HCT116 (cell line): ENCODE measurements around the gene COG2. TPM values are rescaled to one million over a fixed set of nuclear protein-coding genes. Genes with fewer than 3 reads are reported as not detected.

ENCODE experiments used
- ATAC-seq: fragments of 200-7000 bp; cut with Tn5 transposase; 2 replicates; pipeline ENCODE4 v1.9.1; 2020; ENCODE audit warnings: mild to moderate bottlenecking, moderate library complexity
- BruUV-seq: library from RNA; stranded (reverse); fragments of 400-500 nt; replicated peaks from 2 replicates; lab custom pipeline; 2021; lab: Mats Ljungman, UMichigan
- CTCF ChIA-PET: fragments of 300-600 bp; sonication (Branson Sonifier 250); formaldehyde crosslinking; loops from one replicate; lab custom pipeline; 2021; ENCODE audit warnings: antibody characterized with exemption; lab: Charles Lee
- POLR2A ChIA-PET: fragments of 300-600, 350-600 bp; sonication (Branson Sonifier 250); formaldehyde crosslinking; loops from one replicate; lab custom pipeline; 2021; ENCODE audit warnings: antibody characterized with exemption; lab: Charles Lee
- RAD21 ChIA-PET, 2 experiments: fragments of 300-600 bp; sonication (Branson Sonifier 250); formaldehyde crosslinking; loops; one replicate each; lab custom pipeline; 2023; ENCODE audit warnings: low total read pairs in 2 of 2; ENCODE audit not compliant: uncharacterized antibody in 2 of 2, unreplicated experiment in 2 of 2, low non-redundant PET in 1 of 2; lab: Charles Lee
- DNase-seq: peaks from one replicate; pipeline ENCODE4 v3.0.0-alpha.2; 2010; ENCODE audit warnings: low read depth, low spot score
- H2AFZ ChIP-seq: fragments of 200-600 bp; shearing (Covaris generic), sonication (generic); 2 replicates; pipeline ENCODE4 v1.6.1; 2017; ENCODE audit warnings: low read depth, mixed run types, mixed read lengths, antibody characterized with exemption, low read length; ENCODE audit not compliant: poor library complexity, severe bottlenecking
- H3K27ac ChIP-seq: 2 replicates; pipeline ENCODE4 v1.5.1; 2012; ENCODE audit warnings: low read depth, low read length
- H3K27me3 ChIP-seq: fragments of 200-600 bp; sonication (generic); 2 replicates; pipeline ENCODE4 v1.6.1; 2016; ENCODE audit warnings: mixed run types, low read length, mixed read lengths; ENCODE audit not compliant: insufficient read depth
- H3K36me3 ChIP-seq, 2 experiments: fragments of 200-500 bp in 1 of 2; fragments of 200-600 bp in 1 of 2; sonication (Bioruptor generic) in 1 of 2; sonication (generic) in 1 of 2; 2 replicates each; pipeline versions ENCODE4 v1.5.1 to v1.6.1; 2014 to 2016; ENCODE audit warnings: low read length in 2 of 2, inconsistent platforms in 1 of 2, mixed read lengths in 1 of 2, mixed run types in 1 of 2; ENCODE audit not compliant: insufficient read depth in 2 of 2, control insufficient read depth in 1 of 2
- H3K4me1 ChIP-seq, 2 experiments: fragments of 200-600 bp in 1 of 2; sonication (generic) in 1 of 2; 2 replicates each; pipeline versions ENCODE4 v1.5.1 to v1.6.1; 2012 to 2017; ENCODE audit warnings: low read length in 2 of 2, inconsistent platforms in 1 of 2, mild to moderate bottlenecking in 1 of 2, mixed read lengths in 1 of 2, mixed run types in 1 of 2, moderate library complexity in 1 of 2; ENCODE audit not compliant: insufficient read depth in 2 of 2, control insufficient read depth in 1 of 2
- H3K4me2 ChIP-seq: fragments of 200-600 bp; sonication (generic); 2 replicates; pipeline ENCODE4 v1.6.1; 2017; ENCODE audit warnings: mixed run types, low read length, mixed read lengths
- H3K4me3 ChIP-seq, 2 experiments: fragments of 200-600 bp in 1 of 2; sonication (generic) in 1 of 2; replicated peaks in 1 of 2; 2 replicates each; pipeline ENCODE4 v1.5.1; 2011 to 2016; ENCODE audit warnings: low read length in 2 of 2, control low read depth in 1 of 2, low read depth in 1 of 2, mild to moderate bottlenecking in 1 of 2, mixed read lengths in 1 of 2, mixed run types in 1 of 2
- H3K79me2 ChIP-seq: fragments of 200-600 bp; sonication (generic); 2 replicates; pipeline ENCODE4 v1.6.1; 2017; ENCODE audit warnings: mild to moderate bottlenecking, mixed run types, low read length, moderate library complexity, mixed read lengths; ENCODE audit not compliant: insufficient read depth
- H3K9ac ChIP-seq: fragments of 200-600 bp; sonication (generic); 2 replicates; pipeline ENCODE4 v1.6.1; 2016; ENCODE audit warnings: low read length, mixed read lengths
- H3K9me2 ChIP-seq: fragments of 200-600 bp; sonication (generic), shearing (Covaris generic); 2 replicates; pipeline ENCODE4 v1.6.1; 2017; ENCODE audit warnings: mixed run types, mild to moderate bottlenecking, moderate library complexity; ENCODE audit not compliant: insufficient read depth
- H3K9me3 ChIP-seq, 2 experiments: fragments of 200-500 bp in 1 of 2; fragments of 200-600 bp in 1 of 2; sonication (Bioruptor generic) in 1 of 2; sonication (generic) in 1 of 2; 2 replicates each; pipeline ENCODE4 v1.6.1; 2014 to 2017; ENCODE audit warnings: low read length in 2 of 2, mixed read lengths in 2 of 2, inconsistent platforms in 1 of 2, low read depth in 1 of 2, mild to moderate bottlenecking in 1 of 2, mixed run types in 1 of 2, moderate library complexity in 1 of 2; ENCODE audit not compliant: control insufficient read depth in 1 of 2, insufficient read depth in 1 of 2
- H4K20me1 ChIP-seq: fragments of 200-600 bp; sonication (generic), shearing (Covaris generic); 2 replicates; pipeline ENCODE4 v1.6.1; 2017; ENCODE audit warnings: mixed run types, mild to moderate bottlenecking, moderate library complexity; ENCODE audit not compliant: insufficient read depth
- ATF3 ChIP-seq: IDR thresholded peaks from 2 replicates; pipeline ENCODE4 v1.6.1; 2012
- CBX3 ChIP-seq: IDR thresholded peaks from 2 replicates; pipeline ENCODE4 v1.6.1; 2012; ENCODE audit warnings: low read depth
- ELF1 ChIP-seq: IDR thresholded peaks from 2 replicates; pipeline ENCODE4 v1.6.1; 2012; ENCODE audit warnings: low read depth, borderline replicate concordance
- POLR2A ChIP-seq: IDR thresholded peaks from 2 replicates; pipeline ENCODE4 v1.7.0; 2011; ENCODE audit warnings: borderline replicate concordance; ENCODE audit not compliant: insufficient read depth, insufficient read length; ENCODE audit errors: extremely low read depth
- TCF7L2 ChIP-seq: IDR thresholded peaks from 2 replicates; pipeline ENCODE4 v1.7.0; 2011; ENCODE audit warnings: borderline replicate concordance, inconsistent platforms; ENCODE audit not compliant: insufficient read depth, insufficient read length; ENCODE audit errors: extremely low read depth
- YY1 ChIP-seq: IDR thresholded peaks from 2 replicates; pipeline ENCODE4 v1.6.1; 2011; ENCODE audit warnings: low read length, low read depth, moderate library complexity, mild to moderate bottlenecking; ENCODE audit not compliant: insufficient replicate concordance; ENCODE audit errors: extremely low read depth
- ZNF274 ChIP-seq: fragments of 200-500 bp; sonication (Bioruptor generic); IDR thresholded peaks from 2 replicates; pipeline ENCODE4 v1.6.1; 2014; ENCODE audit warnings: mild to moderate bottlenecking, low read depth, low read length, inconsistent platforms
- intact Hi-C: fragments of 100-400 bp; cut with micrococcal nuclease; formaldehyde crosslinking; loops from 2 replicates; pipeline ENCODE4 v1.10.0; 2022
- total RNA-seq: library from RNA; stranded (reverse); gene quantifications from one replicate; pipeline ENCODE4 v1.2.1, GENCODE V29; 2021; ENCODE audit not compliant: unreplicated experiment

The COG2 gene
- total RNA-seq, 1 experiment from 2014 or later: 28.6 TPM

DNA sequence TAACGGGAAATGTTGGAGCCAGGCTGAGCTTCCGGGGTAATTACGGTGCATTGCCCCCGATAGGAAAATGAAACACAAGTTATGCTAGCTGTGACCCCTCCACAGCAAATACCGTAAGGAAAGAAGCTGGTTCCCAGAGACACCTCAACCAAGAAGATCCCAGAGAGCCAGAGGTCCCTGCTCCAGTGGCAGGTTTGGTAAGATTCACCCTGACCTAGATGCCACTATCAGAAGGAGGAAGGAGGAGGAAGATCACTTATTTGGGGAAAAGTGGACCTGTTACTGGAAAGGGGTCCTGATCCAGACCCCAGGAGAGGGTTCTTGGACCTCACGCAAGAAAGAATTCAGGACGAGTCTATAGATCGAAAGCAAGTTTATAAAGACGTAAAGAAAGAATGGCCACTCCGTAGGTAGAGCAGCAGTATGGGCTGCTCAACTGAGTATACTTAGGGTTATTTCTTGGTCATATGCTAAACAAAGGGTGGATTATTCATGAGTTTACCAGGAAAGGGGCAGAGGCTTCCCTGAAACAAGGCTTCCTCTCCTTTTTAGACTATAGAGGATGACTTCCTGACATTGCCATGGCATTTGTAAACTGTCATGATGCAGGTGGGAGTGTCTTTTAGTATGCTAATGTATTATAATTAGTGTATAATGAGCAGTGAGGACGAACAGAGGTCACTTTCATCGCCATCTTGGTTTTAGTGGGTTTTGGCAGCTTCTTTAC, 97.4 kb downstream of the COG2 start:
- H3K27ac ChIP-seq: no peak overlapping the region
- no peak overlapping the region for H3K4me2 ChIP-seq
- no peaks in the 10 kb centered on the region for H4K20me1 ChIP-seq
- no peaks in the 10 kb centered on the region for H3K9me2 ChIP-seq
- no peak for TF ChIP-seq ATF3
- TF ChIP-seq TCF7L2: no peak
- TF ChIP-seq CBX3: no peak
- no peak for TF ChIP-seq ELF1
- no peak for TF ChIP-seq POLR2A
- no peak for TF ChIP-seq YY1
- no peak for TF ChIP-seq ZNF274
- TF ChIP-seq, all 23 proteins: peak for 0
- ATAC-seq (no peak), DNase-seq (no peak)
- Histone ChIP-seq H3K4me3 (no peak overlapping the region), H3K36me3 (no peaks in the 10 kb centered on the region), H3K79me2 (no peaks in the 10 kb centered on the region), H3K4me1 (peaks cover 0 to 5% of the 10 kb centered on the region in 2 experiments; a peak in 2 of 4 replicates), H3K9me3 (no peaks in the 10 kb centered on the region), H2AFZ (no peak overlapping the region), H3K27me3 (0 out of 2 replicates have a peak, but pooled peaks cover 4% of the 10 kb centered on the region), H3K9ac (no peak overlapping the region)
- CTCF ChIA-PET: no interaction called here
- BruUV-seq: no TSS peak
- RAD21 ChIA-PET: no interaction called here
- intact Hi-C loops: no loop called here
- POLR2A ChIA-PET: no interaction called here

Other genes with a start within 250 kb of the COG2 start
- 0.27 TPM for gene PGBD5, start 216.1 kb upstream of the COG2 start, total RNA-seq
- gene AGT, start 71.6 kb downstream of the COG2 start, total RNA-seq: 0.93 TPM
- not detected for gene CAPN9, start 104.9 kb downstream of the COG2 start, total RNA-seq
- gene C1orf198, start 226.0 kb downstream of the COG2 start, total RNA-seq: 22.9 TPM